Measurements from ENCODE around the gene BAG5. TPM values are rescaled to one million over a fixed set of nuclear protein-coding genes. Genes with fewer than 3 reads are reported as not detected.
"Not testable (repeated sequence)": the region's sequence is repeated elsewhere in the genome, so short reads cannot be mapped to it uniquely, and the experiment has no call there.

The BAG5 gene
- total RNA-seq, 1 donor from 2014 or later: 20.1 TPM

- intact Hi-C loops (cut with DNase I): no loop called here
- no peak for DNase-seq (ENCODE audit: low spot score)
Measured at GRCh38 chr14:103517174-103517566, 45.3 kb downstream of the BAG5 start.

DNA sequence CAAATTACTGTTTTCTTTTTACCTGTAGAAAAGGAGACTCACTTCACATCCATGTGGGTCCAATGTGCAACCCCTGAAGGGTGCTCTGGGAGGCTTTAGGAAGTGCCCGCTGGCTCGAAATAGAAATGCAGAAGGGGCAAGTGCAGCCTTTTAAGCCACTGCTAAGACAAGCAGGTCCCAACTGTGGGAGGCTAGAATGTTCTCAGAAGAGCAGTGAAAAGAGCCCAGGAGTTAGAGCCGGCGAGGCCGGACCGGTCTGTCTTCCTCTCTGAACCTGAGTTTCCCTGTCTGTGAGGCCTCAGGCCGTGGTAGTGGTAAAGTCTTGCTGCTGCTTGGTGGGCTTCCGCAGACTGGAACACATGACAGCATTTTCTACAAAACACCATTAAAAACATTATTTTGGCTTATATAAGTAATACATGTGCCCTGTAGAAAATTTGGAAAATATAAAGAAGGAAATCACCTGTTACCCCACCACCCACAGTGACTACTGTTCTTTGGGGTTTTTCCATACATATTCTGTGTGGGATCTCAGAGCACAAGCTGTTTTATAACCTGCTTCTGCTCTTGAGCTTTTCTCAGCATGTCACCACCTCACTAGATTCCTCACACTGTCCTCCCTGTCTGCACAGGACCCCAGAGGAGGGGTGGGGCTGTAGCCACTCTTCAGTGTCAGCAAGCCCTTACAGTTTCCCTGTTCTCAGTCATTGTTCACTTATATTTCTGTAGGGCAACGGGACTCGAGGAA, 45.9 kb downstream of the BAG5 start:
- intact Hi-C loops (cut with DNase I): no loop called here
- DNase-seq (ENCODE audit: low spot score): no peak

DNA sequence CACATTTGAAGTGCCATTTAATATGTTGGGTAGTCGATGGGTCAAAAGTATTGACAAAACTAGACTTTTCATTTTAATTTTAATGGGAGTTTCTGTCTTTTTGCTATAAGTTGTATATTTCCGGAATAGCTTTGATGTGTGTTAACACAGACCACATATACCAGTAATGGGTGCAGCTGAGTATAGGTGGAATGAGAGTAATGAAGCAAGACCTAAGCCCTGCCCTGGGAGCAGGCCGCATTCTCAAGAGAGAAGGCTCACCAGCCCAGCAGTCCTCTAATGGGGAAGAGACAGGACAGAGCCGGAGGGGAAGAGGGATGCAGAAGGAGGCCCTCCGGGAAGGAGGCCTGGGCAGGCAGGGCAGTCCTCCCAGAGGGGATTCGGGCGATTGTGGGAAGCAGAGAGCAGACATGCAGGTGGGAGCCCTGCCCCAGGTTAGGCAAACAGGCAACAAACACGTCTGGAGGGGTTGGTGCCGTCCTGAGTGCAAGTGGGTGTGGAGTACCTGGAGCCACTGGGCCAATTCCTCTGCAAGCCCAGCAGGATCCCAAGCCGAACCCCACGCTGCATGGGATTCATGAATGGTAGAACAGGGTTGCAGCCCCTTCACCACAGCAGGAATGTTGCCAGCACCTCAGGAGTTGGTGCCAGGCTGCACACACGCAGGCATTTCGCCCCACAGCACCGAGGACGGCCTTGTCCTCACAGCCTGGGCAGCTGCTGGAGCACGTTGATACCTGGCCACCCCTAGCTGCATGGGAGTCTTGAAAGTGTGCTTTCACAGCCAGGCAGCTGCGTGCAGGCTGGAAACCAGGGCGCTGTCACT, 47.6 kb downstream of the BAG5 start:
- no peak for DNase-seq (ENCODE audit: low spot score)
- intact Hi-C loops (cut with DNase I): no loop called here

DNA sequence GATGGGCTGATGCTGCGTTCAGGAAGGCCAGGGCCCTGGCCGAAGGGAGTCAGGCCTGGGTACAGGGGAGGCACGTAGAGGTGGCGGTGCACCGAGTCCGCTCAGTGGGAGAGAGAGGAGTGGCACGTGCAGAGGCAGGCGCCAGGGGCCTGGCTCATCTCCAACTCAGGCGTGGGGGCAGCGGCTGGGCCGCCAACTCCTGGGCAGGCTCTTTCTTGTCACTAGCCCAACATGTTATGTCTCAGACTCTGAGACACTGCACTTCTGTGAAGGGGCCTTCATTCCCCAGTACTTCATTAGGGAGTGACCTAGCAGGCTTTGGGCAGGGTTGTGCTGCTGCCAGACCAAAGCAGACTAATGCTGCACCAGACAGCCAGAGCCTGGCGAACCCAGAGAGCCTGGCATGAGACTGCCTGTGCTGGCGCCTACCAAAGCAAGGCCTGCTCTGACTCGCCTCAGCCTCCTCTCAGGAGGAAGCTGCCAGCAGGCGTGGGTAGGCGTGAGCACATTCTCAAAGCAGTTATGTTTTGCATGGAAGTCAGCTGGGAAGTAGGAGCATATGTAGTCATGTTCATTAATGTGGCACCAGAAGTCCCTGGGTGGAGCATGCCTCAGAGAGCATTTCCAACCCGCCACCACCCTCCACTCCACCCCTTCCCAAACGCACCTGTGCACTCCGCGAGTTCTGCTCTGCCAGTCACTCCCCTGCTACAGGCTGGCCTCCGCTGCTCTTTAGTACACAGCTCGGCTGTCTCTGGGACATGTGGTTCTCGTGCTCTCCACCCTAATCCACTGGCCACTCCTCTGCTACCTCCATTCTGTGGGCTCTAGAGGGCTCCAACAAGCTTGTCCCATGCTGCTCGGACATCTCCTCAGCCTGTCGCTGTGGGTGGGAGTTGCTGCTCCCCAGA, 49.5 kb downstream of the BAG5 start:
- DNase-seq (ENCODE audit: low spot score): peak; percentile 77
- intact Hi-C loops (cut with DNase I): no loop called here

DNA sequence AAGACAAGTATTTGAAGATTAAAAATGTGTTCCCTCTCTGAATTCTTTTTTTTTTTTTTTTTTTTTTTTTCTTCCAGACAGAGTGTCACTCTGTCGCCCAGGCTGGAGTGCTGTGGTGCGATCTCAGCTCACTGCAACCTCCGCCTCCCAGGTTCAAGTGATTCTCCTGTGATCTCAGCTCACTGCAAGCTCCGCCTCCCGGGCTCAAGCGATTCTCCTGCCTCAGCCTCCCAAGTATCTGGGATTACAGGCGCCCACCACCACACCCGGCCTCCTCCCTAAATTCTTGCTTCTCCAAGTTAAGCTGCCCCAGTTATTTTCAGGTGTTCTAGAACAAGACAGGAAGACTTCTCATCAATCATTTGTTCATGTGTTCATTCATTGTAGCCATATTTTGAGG, 50.3 kb downstream of the BAG5 start:
- peak; percentile 7 for DNase-seq (ENCODE audit: low spot score)
- intact Hi-C loops (cut with DNase I): not testable (repeated sequence)

GRCh38 chr14:103510724-103511693, 51.4 kb downstream of the BAG5 start:
- DNase-seq (ENCODE audit: low spot score): peak; percentile 56
- intact Hi-C loops (cut with DNase I): no loop called here

GRCh38 chr14:103509864-103510723, 52.4 kb downstream of the BAG5 start:
- intact Hi-C loops (cut with DNase I): no loop called here
- DNase-seq (ENCODE audit: low spot score): no peak

DNA sequence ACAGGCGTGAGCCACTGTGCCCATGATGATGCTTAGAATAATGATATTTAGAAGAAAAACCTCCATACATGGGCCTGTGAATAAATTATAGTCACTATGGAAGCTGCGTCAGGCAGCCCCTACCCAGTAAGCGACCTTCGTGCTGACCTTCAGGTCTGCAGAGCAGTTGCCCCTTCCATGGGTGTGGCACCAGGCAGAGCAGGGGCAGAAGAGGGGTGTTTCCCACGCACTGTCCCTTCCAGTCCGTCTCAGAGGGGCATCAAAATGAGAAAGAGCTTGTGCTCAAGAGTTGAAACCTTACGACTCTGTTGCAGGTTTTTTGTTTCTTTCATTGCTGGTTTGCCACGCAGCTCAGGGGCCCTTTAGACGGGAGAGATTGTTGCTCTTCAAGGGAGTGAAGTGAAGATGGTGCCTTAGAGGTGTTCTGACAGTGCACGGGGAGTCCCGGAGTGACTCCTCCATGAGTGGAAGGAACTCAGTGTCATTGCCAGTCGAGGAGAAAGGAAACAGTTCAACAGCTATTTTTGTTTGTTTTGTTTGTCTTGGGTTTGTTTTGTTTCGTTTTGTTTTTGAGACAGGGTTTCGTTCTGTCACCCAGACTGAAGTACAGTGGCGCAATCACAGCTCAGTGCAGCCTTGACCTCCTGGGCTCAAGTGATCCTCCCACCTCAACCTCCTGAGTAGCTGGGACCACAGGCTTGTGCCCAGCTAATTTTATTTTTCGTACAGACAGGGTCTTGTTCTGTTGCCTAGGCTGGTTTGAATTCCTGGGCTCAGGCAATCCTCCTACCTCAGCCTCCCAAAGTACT, 53.7 kb downstream of the BAG5 start:
- DNase-seq (ENCODE audit: low spot score): no peak

GRCh38 chr14:103507751-103508150, 54.7 kb downstream of the BAG5 start:
- no peak for DNase-seq (ENCODE audit: low spot score)
- intact Hi-C loops (cut with DNase I): no loop called here

More for the DNA sequence above, 53.7 kb downstream of the BAG5 start:
- intact Hi-C loops (cut with DNase I): no loop called here

Other genes starting within 250 kb of the BAG5 start
- 222 TPM for gene EIF5, start 228.4 kb downstream of the BAG5 start, total RNA-seq
- gene MARK3, start 177.2 kb downstream of the BAG5 start, total RNA-seq: 69.4 TPM
- 327 TPM for gene CKB, start 39.8 kb downstream of the BAG5 start, total RNA-seq
- 5.2 TPM for gene TRMT61A, start 33.5 kb downstream of the BAG5 start, total RNA-seq
- gene COA8, start 303 bp upstream of the BAG5 start, total RNA-seq: 43.8 TPM
- gene KLC1, start 66.6 kb upstream of the BAG5 start, total RNA-seq: 219 TPM
- 3.9 TPM for gene XRCC3, start 152.8 kb upstream of the BAG5 start, total RNA-seq
- gene ZFYVE21, start 153.2 kb upstream of the BAG5 start, total RNA-seq: 60.9 TPM

All from cardiac septum (tissue), 1 donor.